ENCODE data around the gene VRTN.
"Not testable (repeated sequence)": the region's sequence is repeated elsewhere in the genome, so short reads cannot be mapped to it uniquely, and the experiment has no call there.

Gene VRTN

GRCh38 chr14:74377976-74378690, 29.9 kb downstream of the VRTN start:
- Histone ChIP-seq H2AFZ (ENCODE audit: low read depth, low read length) (no peak overlapping the region), H3K18ac (ENCODE audit: low read depth in 1 of 2, low read length in 2 of 2) (no peak overlapping the region), H3K4me3 (ENCODE audit: insufficient read depth in 1 of 2, low read depth in 1 of 2, low read length in 2 of 2) (no peak overlapping the region), H3K36me3 (ENCODE audit: control insufficient read depth in 1 of 2, insufficient read depth in 2 of 2, low read depth in 1 of 2, low read length in 2 of 2) (no peaks in the 10 kb centered on the region), H3K27ac (ENCODE audit: low read length, poor library complexity, severe bottlenecking) (no peak overlapping the region), H3K4me2 (ENCODE audit: low read length, poor library complexity, severe bottlenecking) (no peak overlapping the region), H3K4ac (ENCODE audit: low read depth in 1 of 2, low read length in 2 of 2) (no peak overlapping the region), H3K27me3 (ENCODE audit: control insufficient read depth in 1 of 2, insufficient read depth in 1 of 2, low read length in 2 of 2) (peaks cover 0 to 19% of the 10 kb centered on the region in 2 experiments), H2BK5ac (ENCODE audit: low read depth, low read length, poor library complexity, severe bottlenecking) (no peak overlapping the region), H3K79me1 (replicated peaks; ENCODE audit: low read length, poor library complexity, severe bottlenecking) (no peaks in the 10 kb centered on the region), H3K9ac (ENCODE audit: low read length) (no peak overlapping the region), H3K23ac (ENCODE audit: low read length in 2 of 2) (no peak overlapping the region), H2BK15ac (ENCODE audit: low read depth, poor library complexity, severe bottlenecking) (no peak overlapping the region), H4K91ac (ENCODE audit: low read length) (no peak overlapping the region), H4K8ac (ENCODE audit: low read length) (no peak overlapping the region), H2AK5ac (ENCODE audit: low read length, severe bottlenecking) (no peak overlapping the region), H2BK12ac (ENCODE audit: low read length in 2 of 2) (no peak overlapping the region), H3K9me3 (ENCODE audit: control insufficient read depth, low read length) (no peaks in the 10 kb centered on the region), H3K4me1 (ENCODE audit: control insufficient read depth, insufficient read depth, low read depth, low read length) (peaks cover 1% of the 10 kb centered on the region), H3K14ac (ENCODE audit: low read length in 2 of 2) (peak overlapping the region in 1 of 2 experiments; percentile 8), H2BK120ac (ENCODE audit: low read depth, low read length) (no peak overlapping the region)
- 96% methylated on average over 32 of the region's 38 CpGs for WGBS
- DNase-seq = no peak

- no peak overlapping the region for H2BK5ac ChIP-seq (ENCODE audit: low read depth, low read length, poor library complexity, severe bottlenecking)
- no peaks in the 10 kb centered on the region for H3K79me1 ChIP-seq (replicated peaks; ENCODE audit: low read length, poor library complexity, severe bottlenecking)
- peak overlapping the region; percentile 42 for H4K8ac ChIP-seq (ENCODE audit: low read length)
- H3K4ac ChIP-seq (ENCODE audit: low read depth in 1 of 2, low read length in 2 of 2) = no peak overlapping the region
- no peaks in the 10 kb centered on the region for H3K36me3 ChIP-seq (ENCODE audit: control insufficient read depth in 1 of 2, insufficient read depth in 2 of 2, low read depth in 1 of 2, low read length in 2 of 2)
- H3K9me3 ChIP-seq (ENCODE audit: control insufficient read depth, low read length) = no peaks in the 10 kb centered on the region
- H3K27ac ChIP-seq (ENCODE audit: low read length, poor library complexity, severe bottlenecking) = no peak overlapping the region
- H2AFZ ChIP-seq (ENCODE audit: low read depth, low read length) = no peak overlapping the region
- H4K91ac ChIP-seq (ENCODE audit: low read length) = no peak overlapping the region
- H2BK12ac ChIP-seq (ENCODE audit: low read length in 2 of 2) = no peak overlapping the region
- no peak overlapping the region for H2BK15ac ChIP-seq (ENCODE audit: low read depth, poor library complexity, severe bottlenecking)
- H2BK120ac ChIP-seq (ENCODE audit: low read depth, low read length) = no peak overlapping the region
- WGBS = 92% methylated on average over 5 of the region's 9 CpGs
- no peak overlapping the region for H3K18ac ChIP-seq (ENCODE audit: low read depth in 1 of 2, low read length in 2 of 2)
- H2AK5ac ChIP-seq (ENCODE audit: low read length, severe bottlenecking) = no peak overlapping the region
- no peak overlapping the region for H3K9ac ChIP-seq (ENCODE audit: low read length)
- H3K14ac ChIP-seq (ENCODE audit: low read length in 2 of 2) = no peak overlapping the region
- no peak for DNase-seq
- peaks cover 1% of the 10 kb centered on the region for H3K4me1 ChIP-seq (ENCODE audit: control insufficient read depth, insufficient read depth, low read depth, low read length)
- H3K4me3 ChIP-seq (ENCODE audit: insufficient read depth in 1 of 2, low read depth in 1 of 2, low read length in 2 of 2) = no peak overlapping the region
- H3K27me3 ChIP-seq (ENCODE audit: control insufficient read depth in 1 of 2, insufficient read depth in 1 of 2, low read length in 2 of 2) = peaks cover 0 to 17% of the 10 kb centered on the region in 2 experiments
- H3K4me2 ChIP-seq (ENCODE audit: low read length, poor library complexity, severe bottlenecking) = no peak overlapping the region
- H3K23ac ChIP-seq (ENCODE audit: low read length in 2 of 2) = no peak overlapping the region
These were observed 31.9 kb downstream of the VRTN start for GRCh38 chr14:74380172-74380571.

- peaks cover 1% of the 10 kb centered on the region for H3K4me1 ChIP-seq (ENCODE audit: control insufficient read depth, insufficient read depth, low read depth, low read length)
- no peak overlapping the region for H3K27ac ChIP-seq (ENCODE audit: low read length, poor library complexity, severe bottlenecking)
- H2AK5ac ChIP-seq (ENCODE audit: low read length, severe bottlenecking) = no peak overlapping the region
- peaks cover 0 to 14% of the 10 kb centered on the region in 2 experiments for H3K27me3 ChIP-seq (ENCODE audit: control insufficient read depth in 1 of 2, insufficient read depth in 1 of 2, low read length in 2 of 2)
- H3K9me3 ChIP-seq (ENCODE audit: control insufficient read depth, low read length) = no peaks in the 10 kb centered on the region
- H3K36me3 ChIP-seq (ENCODE audit: control insufficient read depth in 1 of 2, insufficient read depth in 2 of 2, low read depth in 1 of 2, low read length in 2 of 2) = no peaks in the 10 kb centered on the region
- no peak overlapping the region for H3K9ac ChIP-seq (ENCODE audit: low read length)
- 89% methylated on average over 13 of the region's 13 CpGs for WGBS
- H3K79me1 ChIP-seq (replicated peaks; ENCODE audit: low read length, poor library complexity, severe bottlenecking) = no peaks in the 10 kb centered on the region
- H2BK120ac ChIP-seq (ENCODE audit: low read depth, low read length) = no peak overlapping the region
- no peak overlapping the region for H4K8ac ChIP-seq (ENCODE audit: low read length)
- no peak overlapping the region for H2AFZ ChIP-seq (ENCODE audit: low read depth, low read length)
- DNase-seq = no peak
- no peak overlapping the region for H3K14ac ChIP-seq (ENCODE audit: low read length in 2 of 2)
- H4K91ac ChIP-seq (ENCODE audit: low read length) = no peak overlapping the region
- H2BK15ac ChIP-seq (ENCODE audit: low read depth, poor library complexity, severe bottlenecking) = no peak overlapping the region
- no peak overlapping the region for H3K4ac ChIP-seq (ENCODE audit: low read depth in 1 of 2, low read length in 2 of 2)
- no peak overlapping the region for H3K4me3 ChIP-seq (ENCODE audit: insufficient read depth in 1 of 2, low read depth in 1 of 2, low read length in 2 of 2)
- no peak overlapping the region for H3K18ac ChIP-seq (ENCODE audit: low read depth in 1 of 2, low read length in 2 of 2)
- no peak overlapping the region for H3K23ac ChIP-seq (ENCODE audit: low read length in 2 of 2)
- H2BK12ac ChIP-seq (ENCODE audit: low read length in 2 of 2) = no peak overlapping the region
- no peak overlapping the region for H2BK5ac ChIP-seq (ENCODE audit: low read depth, low read length, poor library complexity, severe bottlenecking)
- H3K4me2 ChIP-seq (ENCODE audit: low read length, poor library complexity, severe bottlenecking) = no peak overlapping the region
These were observed 32.6 kb downstream of the VRTN start for GRCh38 chr14:74380845-74381244.

GRCh38 chr14:74381571-74381970, 33.3 kb downstream of the VRTN start:
- not testable (repeated sequence) for H3K36me3 ChIP-seq (ENCODE audit: control insufficient read depth in 1 of 2, insufficient read depth in 2 of 2, low read depth in 1 of 2, low read length in 2 of 2); H2BK12ac ChIP-seq (ENCODE audit: low read length in 2 of 2); H4K8ac ChIP-seq (ENCODE audit: low read length); H2AFZ ChIP-seq (ENCODE audit: low read depth, low read length); DNase-seq; H2BK15ac ChIP-seq (ENCODE audit: low read depth, poor library complexity, severe bottlenecking); H3K4me3 ChIP-seq (ENCODE audit: insufficient read depth in 1 of 2, low read depth in 1 of 2, low read length in 2 of 2); H3K4me1 ChIP-seq (ENCODE audit: control insufficient read depth, insufficient read depth, low read depth, low read length); H3K4ac ChIP-seq (ENCODE audit: low read depth in 1 of 2, low read length in 2 of 2); H3K23ac ChIP-seq (ENCODE audit: low read length in 2 of 2); H3K27ac ChIP-seq (ENCODE audit: low read length, poor library complexity, severe bottlenecking); H3K18ac ChIP-seq (ENCODE audit: low read depth in 1 of 2, low read length in 2 of 2); H3K14ac ChIP-seq (ENCODE audit: low read length in 2 of 2); H2AK5ac ChIP-seq (ENCODE audit: low read length, severe bottlenecking); H3K9me3 ChIP-seq (ENCODE audit: control insufficient read depth, low read length); H3K79me1 ChIP-seq (replicated peaks; ENCODE audit: low read length, poor library complexity, severe bottlenecking); H4K91ac ChIP-seq (ENCODE audit: low read length); H2BK5ac ChIP-seq (ENCODE audit: low read depth, low read length, poor library complexity, severe bottlenecking); H3K9ac ChIP-seq (ENCODE audit: low read length); H3K4me2 ChIP-seq (ENCODE audit: low read length, poor library complexity, severe bottlenecking); H2BK120ac ChIP-seq (ENCODE audit: low read depth, low read length)
- H3K27me3 ChIP-seq (ENCODE audit: control insufficient read depth in 1 of 2, insufficient read depth in 1 of 2, low read length in 2 of 2) = peaks cover 6 to 14% of the 10 kb centered on the region in 2 experiments
- WGBS = 43% methylated on average over 1 of the region's 10 CpGs
